ENCODE data around the gene TAS2R41.
A peak's percentile ranks its signal among the peaks of the same experiment; 100 is the strongest.

TAS2R41 gene

DNA sequence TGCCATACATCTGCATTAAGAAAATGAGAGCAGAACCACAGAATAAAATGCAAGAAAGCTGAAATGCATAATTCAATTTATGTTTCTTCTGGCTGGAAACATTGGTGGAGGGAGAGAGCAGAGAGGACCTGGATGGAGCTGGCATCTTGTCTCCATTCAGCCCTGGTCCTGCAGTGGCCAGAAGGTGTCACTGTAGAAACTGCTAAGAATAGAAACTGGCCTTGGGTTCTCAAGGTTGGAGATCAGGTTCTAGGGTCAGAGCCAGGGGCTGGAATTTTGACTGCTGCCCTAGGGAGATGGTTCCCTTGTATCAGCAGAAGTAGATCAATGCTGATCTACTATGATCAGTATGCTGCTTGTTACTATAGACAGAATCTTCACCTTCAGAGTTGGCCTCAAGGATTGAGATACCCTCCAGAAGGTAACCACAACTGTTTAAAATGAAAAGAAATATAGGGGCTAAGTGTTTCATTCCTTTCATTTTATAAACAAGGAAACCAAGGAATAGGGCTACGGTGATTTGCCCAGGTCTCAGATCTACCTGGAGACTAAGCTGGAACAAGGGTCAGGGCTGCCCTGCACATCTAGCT, 13.1 kb downstream of the TAS2R41 start:
- DNase-seq (ENCODE audit: low read depth): peak; percentile 54
- TF ChIP-seq, protein P1, sequence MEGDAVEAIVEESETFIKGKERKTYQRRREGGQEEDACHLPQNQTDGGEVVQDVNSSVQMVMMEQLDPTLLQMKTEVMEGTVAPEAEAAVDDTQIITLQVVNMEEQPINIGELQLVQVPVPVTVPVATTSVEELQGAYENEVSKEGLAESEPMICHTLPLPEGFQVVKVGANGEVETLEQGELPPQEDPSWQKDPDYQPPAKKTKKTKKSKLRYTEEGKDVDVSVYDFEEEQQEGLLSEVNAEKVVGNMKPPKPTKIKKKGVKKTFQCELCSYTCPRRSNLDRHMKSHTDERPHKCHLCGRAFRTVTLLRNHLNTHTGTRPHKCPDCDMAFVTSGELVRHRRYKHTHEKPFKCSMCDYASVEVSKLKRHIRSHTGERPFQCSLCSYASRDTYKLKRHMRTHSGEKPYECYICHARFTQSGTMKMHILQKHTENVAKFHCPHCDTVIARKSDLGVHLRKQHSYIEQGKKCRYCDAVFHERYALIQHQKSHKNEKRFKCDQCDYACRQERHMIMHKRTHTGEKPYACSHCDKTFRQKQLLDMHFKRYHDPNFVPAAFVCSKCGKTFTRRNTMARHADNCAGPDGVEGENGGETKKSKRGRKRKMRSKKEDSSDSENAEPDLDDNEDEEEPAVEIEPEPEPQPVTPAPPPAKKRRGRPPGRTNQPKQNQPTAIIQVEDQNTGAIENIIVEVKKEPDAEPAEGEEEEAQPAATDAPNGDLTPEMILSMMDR (conservative IDR thresholded peaks at IDR 0.05; ENCODE audit: control insufficient read depth, insufficient read depth, low read depth, low read length): peak; percentile 75
- no peak overlapping the region for H3K4me3 ChIP-seq (ENCODE audit: control insufficient read depth, low read depth, low read length)

DNA sequence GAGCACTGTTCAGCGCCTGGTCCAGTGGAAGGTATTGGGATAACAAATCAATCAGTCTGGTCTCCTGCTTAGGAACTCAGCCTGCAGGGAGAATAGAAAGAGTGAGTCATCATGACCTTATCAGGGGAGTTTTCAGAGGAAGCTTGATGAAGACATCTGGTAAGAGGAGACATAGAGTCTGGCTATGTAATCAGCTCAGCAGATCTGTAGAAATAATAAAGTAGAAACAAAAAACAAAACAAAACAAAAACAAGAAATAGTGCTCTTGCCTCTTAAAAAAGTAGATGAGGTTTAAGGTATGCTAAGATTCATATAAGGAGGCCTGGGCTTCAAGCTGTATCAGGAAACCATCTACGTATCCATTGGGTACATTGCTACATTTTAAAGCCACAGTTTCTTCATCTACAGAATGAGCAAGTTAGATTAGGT, 14.4 kb downstream of the TAS2R41 start:
- DNase-seq (ENCODE audit: low read depth): peak; percentile 88
- no peak overlapping the region for H3K4me3 ChIP-seq (ENCODE audit: control insufficient read depth, low read depth, low read length)
- TF ChIP-seq, protein P1 (conservative IDR thresholded peaks at IDR 0.05; ENCODE audit: control insufficient read depth, insufficient read depth, low read depth, low read length): no peak

DNA sequence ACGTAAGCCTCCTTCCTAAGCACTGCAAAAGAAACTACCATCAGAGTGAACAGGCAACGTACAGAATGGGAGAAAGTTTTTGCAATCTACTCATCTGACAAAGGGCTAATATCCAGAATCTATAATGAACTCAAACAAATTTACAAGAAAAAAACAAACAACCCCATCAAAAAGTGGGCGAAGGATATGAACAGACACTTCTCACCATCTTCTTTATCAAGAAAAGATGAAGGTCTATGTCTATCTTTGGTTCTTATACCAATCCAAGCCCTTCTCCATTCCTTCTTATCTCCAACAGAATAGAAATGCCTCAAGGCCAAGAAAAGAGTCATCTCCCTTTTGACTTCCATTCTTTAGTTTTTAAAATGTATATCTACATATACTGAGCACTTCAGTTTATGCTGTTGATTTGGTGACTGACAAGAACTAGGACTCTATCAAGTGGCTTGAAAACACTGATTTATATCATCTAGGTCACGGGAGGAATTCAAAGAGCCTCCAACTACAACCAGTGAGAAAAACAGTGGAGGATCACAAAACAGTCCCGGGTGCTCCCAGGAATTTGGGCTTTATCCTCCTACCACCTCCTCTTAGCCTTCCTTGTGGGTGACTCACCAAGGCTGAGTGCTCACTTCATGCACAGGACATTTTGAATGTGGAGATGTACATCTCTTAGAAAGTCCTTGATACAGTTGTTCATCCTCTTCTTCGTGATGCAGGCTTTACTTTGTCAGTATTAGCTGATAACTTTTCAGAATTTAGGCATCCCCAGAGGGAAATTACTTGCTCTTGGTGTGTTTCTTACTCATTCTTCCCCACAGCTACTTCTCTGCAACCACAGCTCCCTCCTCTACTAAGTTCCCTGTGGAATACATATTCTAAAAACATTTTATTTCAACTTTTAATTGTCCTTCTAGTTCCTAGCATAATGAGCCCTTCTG, 15.4 kb downstream of the TAS2R41 start:
- TF ChIP-seq, protein P1 (conservative IDR thresholded peaks at IDR 0.05; ENCODE audit: control insufficient read depth, insufficient read depth, low read depth, low read length): no peak

DNA sequence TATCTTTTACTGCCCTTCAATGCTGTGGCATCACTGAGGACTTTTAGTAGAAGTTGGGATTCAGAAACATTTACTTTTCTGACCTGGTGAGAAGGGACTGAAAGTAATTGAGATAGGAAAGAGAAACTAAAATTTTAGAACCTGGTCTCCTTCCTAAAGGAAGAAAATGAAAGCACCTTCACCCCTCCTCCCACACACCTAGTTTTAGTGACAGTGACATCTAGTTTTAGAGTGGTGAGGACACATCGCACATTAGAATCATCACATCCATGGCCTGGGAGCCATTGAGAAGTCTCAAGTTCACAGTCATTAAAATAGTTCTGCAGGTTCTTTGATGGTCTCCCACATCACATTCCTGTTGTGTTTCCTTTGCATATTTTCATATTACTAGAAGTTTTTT, 16.1 kb downstream of the TAS2R41 start:
- no peak for DNase-seq (ENCODE audit: low read depth)
- no peak overlapping the region for H3K4me3 ChIP-seq (ENCODE audit: control insufficient read depth, low read depth, low read length)
- TF ChIP-seq, protein P1 (conservative IDR thresholded peaks at IDR 0.05; ENCODE audit: control insufficient read depth, insufficient read depth, low read depth, low read length): no peak

More for the DNA sequence above, 15.4 kb downstream of the TAS2R41 start:
- no peak overlapping the region for H3K4me3 ChIP-seq (ENCODE audit: control insufficient read depth, low read depth, low read length)
- DNase-seq (ENCODE audit: low read depth): peak; percentile 47

DNA sequence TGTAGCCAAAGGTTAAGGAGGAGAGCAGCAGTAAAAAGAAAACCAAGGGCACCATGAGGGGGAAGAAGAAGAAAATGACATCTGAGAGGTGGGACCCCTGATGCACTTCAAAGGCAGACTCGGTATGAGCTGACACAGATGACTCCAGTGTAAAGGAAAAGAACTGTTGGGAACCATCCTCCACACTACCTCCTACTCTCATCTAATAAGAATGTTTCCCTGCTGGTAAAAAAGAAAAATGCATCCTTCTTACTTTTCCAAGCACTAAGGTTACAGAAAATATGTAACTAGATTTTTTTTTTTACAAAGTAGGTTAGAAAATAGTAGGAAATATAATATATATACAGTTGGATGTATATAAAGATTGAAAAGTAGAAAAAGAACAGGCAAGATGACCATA, 16.9 kb downstream of the TAS2R41 start:
- no peak overlapping the region for H3K4me3 ChIP-seq (ENCODE audit: control insufficient read depth, low read depth, low read length)
- DNase-seq (ENCODE audit: low read depth): no peak
- TF ChIP-seq, protein P1 (conservative IDR thresholded peaks at IDR 0.05; ENCODE audit: control insufficient read depth, insufficient read depth, low read depth, low read length): peak; percentile 2

DNA sequence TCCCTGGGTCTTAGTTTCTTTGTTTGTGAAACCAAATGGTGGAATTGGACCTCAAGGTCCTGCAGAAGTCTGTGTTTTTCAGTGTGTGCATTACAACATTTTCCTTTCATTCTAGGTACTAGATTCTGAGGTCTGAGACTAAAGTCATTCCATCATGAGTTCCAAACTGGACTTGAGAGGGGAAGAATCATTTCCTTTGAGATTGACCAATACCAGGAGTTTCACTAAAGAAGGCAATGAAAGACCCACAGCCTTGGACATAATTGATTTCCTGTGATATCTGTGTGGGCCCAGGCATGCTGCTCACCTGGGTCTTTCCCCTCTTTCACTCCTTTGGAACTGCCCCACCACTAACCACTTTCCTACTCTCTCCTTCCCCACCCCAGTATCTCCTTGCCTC, 18.2 kb downstream of the TAS2R41 start:
- no peak for DNase-seq (ENCODE audit: low read depth)
- TF ChIP-seq, protein P1 (conservative IDR thresholded peaks at IDR 0.05; ENCODE audit: control insufficient read depth, insufficient read depth, low read depth, low read length): no peak
- no peak overlapping the region for H3K4me3 ChIP-seq (ENCODE audit: control insufficient read depth, low read depth, low read length)

Measured in fibroblast of mammary gland (primary cell).